Breast epithelium (tissue), 4 donors: ENCODE measurements around the gene NPHP4. TPM values are rescaled to one million over a fixed set of nuclear protein-coding genes. Genes with fewer than 3 reads are reported as not detected.

Experiments
- DNase-seq, 2 donors: peaks; one replicate each; pipeline ENCODE4 v3.0.0-alpha.2; 2019; ENCODE audit warnings: low spot score in 2 of 2
- H3K27ac ChIP-seq, 2 donors: fragments of 200-600 bp; sonication (generic) in 1 of 2; one replicate each; pipeline ENCODE4 v1.5.1; 2016 to 2019; ENCODE audit warnings: mild to moderate bottlenecking in 1 of 2
- H3K27me3 ChIP-seq, 2 donors: fragments of 200-600 bp; sonication (generic) in 1 of 2; one replicate each; pipeline versions ENCODE4 v1.5.1 to v1.6.0; 2017 to 2019; ENCODE audit warnings: control low read depth in 1 of 2, mild to moderate bottlenecking in 1 of 2
- H3K36me3 ChIP-seq: fragments of 200-600 bp; one replicate; pipeline ENCODE4 v1.5.1; 2019
- H3K4me1 ChIP-seq, 2 donors: fragments of 200-600 bp; sonication (generic); one replicate each; pipeline ENCODE4 v1.5.1; 2016 to 2019; ENCODE audit warnings: control low read depth in 1 of 2
- H3K4me3 ChIP-seq, 3 donors: fragments of 200-600 bp; sonication (generic); 1 replicate in 2 of 3; 2 replicates in 1 of 3; pipeline ENCODE4 v1.5.1; 2016 to 2019; ENCODE audit warnings: mild to moderate bottlenecking in 3 of 3, moderate library complexity in 2 of 3
- H3K9me3 ChIP-seq, 2 donors: fragments of 200-600 bp; sonication (generic) in 1 of 2; one replicate each; pipeline ENCODE4 v1.5.1; 2016 to 2019; ENCODE audit warnings: control low read depth in 1 of 2
- CTCF ChIP-seq, 3 donors: fragments of 450-650 bp; IDR thresholded peaks; one replicate each; pipeline ENCODE4 v1.5.1; 2016 to 2017; ENCODE audit warnings: antibody characterized with exemption in 3 of 3, mild to moderate bottlenecking in 3 of 3, moderate library complexity in 3 of 3
- POLR2A ChIP-seq: fragments of 450-650 bp; IDR thresholded peaks from one replicate; pipeline ENCODE4 v1.6.1; 2016; ENCODE audit warnings: antibody characterized with exemption, mild to moderate bottlenecking, moderate library complexity
- POLR2AphosphoS5 ChIP-seq, 3 donors: sonication (generic); formaldehyde crosslinking; IDR thresholded peaks; one replicate each; pipeline ENCODE4 v1.6.1; 2017; ENCODE audit warnings: antibody characterized with exemption in 3 of 3
- intact Hi-C: fragments of 100-400 bp; cut with DNase I; formaldehyde crosslinking; loops from one replicate; pipeline ENCODE4 v1.15.1; 2023; ENCODE audit warnings: low total_unique reads
- total RNA-seq, 3 donors: library from RNA; depleted of rRNA; stranded (reverse); fragments of >200 nt; gene quantifications; one replicate each; pipeline ENCODE4 v1.1.0, GENCODE V29; 2016

NPHP4 gene
- total RNA-seq, 3 donors from 2014 or later = 7.0 to 18.7 (median 18.1) TPM

DNA sequence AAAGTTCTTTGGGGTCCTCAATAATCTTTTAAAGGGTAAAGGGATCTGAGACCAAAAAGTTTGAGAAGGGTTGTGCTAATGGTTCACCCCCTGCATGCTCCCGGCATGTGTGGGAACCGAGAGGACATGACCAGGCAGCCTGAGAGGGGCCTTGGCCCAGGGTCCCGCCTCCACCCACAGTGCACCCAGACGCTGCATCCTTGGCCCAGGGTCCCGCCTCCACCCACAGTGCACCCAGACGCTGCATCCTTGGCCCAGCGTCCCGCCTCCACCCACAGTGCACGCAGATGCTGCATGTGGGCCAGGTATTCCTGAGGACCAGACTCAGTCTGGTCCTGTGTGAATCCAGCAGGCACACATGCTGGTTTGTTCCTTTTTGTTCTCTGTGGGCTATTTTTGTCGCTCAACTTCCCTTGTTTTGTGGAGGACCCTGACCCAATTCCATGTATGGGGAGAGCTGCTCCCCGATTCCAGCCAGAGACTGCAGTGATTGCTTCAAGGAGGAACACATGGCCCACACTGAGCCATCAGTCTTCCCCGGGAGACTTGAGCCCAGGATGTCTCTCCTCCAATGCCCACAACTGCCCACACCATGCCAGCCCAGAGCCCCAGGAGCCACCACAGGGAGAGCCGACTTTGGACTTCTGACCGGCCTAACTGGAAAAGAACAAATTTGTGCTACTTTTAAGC lies 3.5 kb downstream of the NPHP4 start:
- Histone ChIP-seq H3K27ac (no peak overlapping the region), H3K36me3 (no peaks in the 10 kb centered on the region), H3K27me3 (no peaks in the 10 kb centered on the region), H3K4me1 (peaks cover 0 to 4% of the 10 kb centered on the region in 2 donors), H3K4me3 (no peak overlapping the region), H3K9me3 (no peaks in the 10 kb centered on the region)
- no peak for TF ChIP-seq POLR2AphosphoS5 (IDR thresholded peaks at IDR 0.05)
- TF ChIP-seq CTCF (IDR thresholded peaks at IDR 0.05) = no peak
- DNase-seq = no peak
- intact Hi-C loops = no loop called here

DNA sequence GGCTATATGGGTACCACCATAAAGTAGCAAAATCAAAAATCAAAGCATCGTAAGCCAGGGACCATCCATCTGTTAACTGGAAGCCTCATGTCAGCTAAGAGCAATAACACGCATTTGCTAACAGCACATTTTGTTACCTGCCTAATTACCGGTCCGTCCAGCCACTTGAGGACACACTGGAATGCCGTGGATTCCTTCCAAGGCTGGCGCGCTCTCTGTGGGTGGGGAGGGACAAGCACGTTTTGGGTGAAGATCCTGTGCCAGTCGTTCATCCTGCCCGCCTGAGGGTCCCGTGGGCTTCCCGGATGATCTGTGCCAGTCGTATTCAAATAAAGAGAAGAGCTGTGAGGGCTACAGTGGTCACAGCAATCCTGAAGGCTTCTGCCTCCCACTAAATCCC lies 6.2 kb downstream of the NPHP4 start:
- intact Hi-C loops = no loop called here
- Histone ChIP-seq H3K36me3 (no peaks in the 10 kb centered on the region), H3K27ac (no peak overlapping the region), H3K27me3 (no peaks in the 10 kb centered on the region), H3K4me3 (no peak overlapping the region), H3K9me3 (no peaks in the 10 kb centered on the region), H3K4me1 (no peaks in the 10 kb centered on the region)
- no peak for DNase-seq
- no peak for TF ChIP-seq CTCF (IDR thresholded peaks at IDR 0.05)
- TF ChIP-seq POLR2AphosphoS5 (IDR thresholded peaks at IDR 0.05) = no peak
- no peak for TF ChIP-seq POLR2A

DNA sequence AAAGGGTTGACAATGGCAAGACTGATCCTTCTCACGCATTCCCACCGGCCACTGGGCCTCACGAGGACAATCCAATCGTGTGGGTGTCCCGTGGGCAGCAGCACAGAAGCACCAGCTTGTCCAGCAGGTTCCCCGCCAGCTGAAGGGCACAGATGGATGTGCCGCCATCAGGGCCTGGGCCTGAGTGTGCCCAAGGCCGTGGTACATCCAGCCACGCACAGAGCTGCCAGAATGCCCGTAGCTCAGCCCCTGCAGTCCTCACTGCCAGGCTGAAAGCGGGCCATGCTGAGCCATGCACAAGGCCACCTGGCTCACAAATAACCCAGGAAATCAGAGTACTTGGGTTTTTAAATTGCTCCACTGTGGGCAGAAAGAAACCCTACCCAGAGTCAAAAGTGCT lies 7.0 kb downstream of the NPHP4 start:
- no peak overlapping the region for H3K27ac ChIP-seq
- H3K4me1 ChIP-seq = no peaks in the 10 kb centered on the region
- no peaks in the 10 kb centered on the region for H3K9me3 ChIP-seq
- TF ChIP-seq POLR2AphosphoS5 (IDR thresholded peaks at IDR 0.05) (no peak), CTCF (IDR thresholded peaks at IDR 0.05) (no peak), POLR2A (no peak)
- H3K4me3 ChIP-seq = no peak overlapping the region
- no peaks in the 10 kb centered on the region for H3K36me3 ChIP-seq
- H3K27me3 ChIP-seq = no peaks in the 10 kb centered on the region
- intact Hi-C loops = no loop called here
- DNase-seq = no peak

DNA sequence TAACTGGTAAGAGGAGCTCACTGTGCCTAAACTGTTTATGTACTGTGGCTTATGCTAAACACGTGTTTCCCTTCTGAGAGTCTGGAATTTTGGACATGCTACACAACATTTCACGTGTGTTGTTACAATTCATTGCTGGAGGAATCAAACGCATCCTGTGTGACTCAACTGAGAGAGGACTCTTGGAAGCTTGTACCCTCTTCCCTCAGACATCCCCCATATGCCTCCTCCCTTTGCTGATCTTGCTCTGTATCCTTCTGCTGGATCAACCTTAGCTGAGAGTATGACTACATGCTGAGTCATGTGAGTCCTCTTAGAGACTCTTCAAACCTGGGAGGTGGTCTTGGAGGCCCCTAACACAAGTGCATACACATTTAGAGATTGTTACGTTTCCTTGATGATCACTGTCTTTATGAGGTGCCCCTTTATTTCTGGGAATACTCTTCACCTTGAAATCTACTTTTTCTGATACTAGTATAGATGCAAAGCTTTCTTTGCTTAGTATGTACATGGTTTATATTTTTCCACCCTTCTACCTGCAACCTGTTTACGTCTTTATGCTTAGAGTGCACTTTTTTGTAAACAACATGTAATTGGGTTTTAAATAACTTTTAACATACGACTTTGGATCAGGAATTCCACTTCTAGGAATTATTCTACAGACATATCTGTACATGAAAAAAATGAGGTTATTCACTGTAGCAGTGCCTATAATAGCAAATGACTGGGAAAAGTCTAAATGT lies 8.7 kb downstream of the NPHP4 start:
- H3K4me1 ChIP-seq = no peaks in the 10 kb centered on the region
- no peaks in the 10 kb centered on the region for H3K36me3 ChIP-seq
- no peak overlapping the region for H3K4me3 ChIP-seq
- no peak overlapping the region for H3K27ac ChIP-seq
- H3K27me3 ChIP-seq = no peaks in the 10 kb centered on the region
- TF ChIP-seq POLR2A (no peak), CTCF (IDR thresholded peaks at IDR 0.05) (no peak), POLR2AphosphoS5 (IDR thresholded peaks at IDR 0.05) (no peak)
- no peak for DNase-seq
- no peaks in the 10 kb centered on the region for H3K9me3 ChIP-seq
- intact Hi-C loops = no loop called here

- no peak for TF ChIP-seq POLR2AphosphoS5 (IDR thresholded peaks at IDR 0.05)
- TF ChIP-seq POLR2A = no peak
- no peak for TF ChIP-seq CTCF (IDR thresholded peaks at IDR 0.05)
- intact Hi-C loops = no loop called here
- no peak overlapping the region for H3K27ac ChIP-seq
- DNase-seq = no peak
- H3K4me1 ChIP-seq = no peaks in the 10 kb centered on the region
- H3K4me3 ChIP-seq = no peak overlapping the region
- no peaks in the 10 kb centered on the region for H3K36me3 ChIP-seq
- H3K9me3 ChIP-seq = no peaks in the 10 kb centered on the region
- H3K27me3 ChIP-seq = no peaks in the 10 kb centered on the region
These were observed 9.4 kb downstream of the NPHP4 start for GRCh38 chr1:5982868-5983267.
